GM13977 (cell line): ENCODE data around the gene CADPS.

Experiments used
- DNase-seq: peaks from one replicate; pipeline ENCODE4 v3.0.0; 2012; ENCODE audit warnings: low spot score
- CTCF ChIP-seq: IDR thresholded peaks from 2 replicates; pipeline ENCODE4 v1.5.1; 2012; ENCODE audit warnings: mild to moderate bottlenecking, control low read depth; ENCODE audit not compliant: insufficient read depth; ENCODE audit errors: extremely low read depth, missing control alignments
- in situ Hi-C: fragments of 300-500 bp; cut with MboI; formaldehyde crosslinking; loops from one replicate; pipeline ENCODE4 v1.12.0; 2022; ENCODE audit warnings: low sequenced_read_pairs, low pct_unique_long_range_greater_than_20kb, mixed read lengths, inconsistent platforms; ENCODE audit not compliant: unreplicated experiment

Gene CADPS

GRCh38 chr3:62531981-62532380, 343.2 kb downstream of the CADPS start:
- no peak for TF ChIP-seq CTCF
- DNase-seq = no peak
- in situ Hi-C loops = no loop called here

GRCh38 chr3:62531493-62531892, 343.7 kb downstream of the CADPS start:
- DNase-seq = no peak
- in situ Hi-C loops = no loop called here
- TF ChIP-seq CTCF = no peak

GRCh38 chr3:62529230-62529629, 346.0 kb downstream of the CADPS start:
- TF ChIP-seq CTCF = no peak
- in situ Hi-C loops = no loop called here
- no peak for DNase-seq

- DNase-seq = no peak
- in situ Hi-C loops = no loop called here
- no peak for TF ChIP-seq CTCF
Measured at GRCh38 chr3:62527474-62527873, 347.7 kb downstream of the CADPS start.

GRCh38 chr3:62525281-62525680, 349.9 kb downstream of the CADPS start:
- no peak for DNase-seq
- in situ Hi-C loops = no loop called here
- TF ChIP-seq CTCF = no peak

- TF ChIP-seq CTCF = no peak
- DNase-seq = no peak
- in situ Hi-C loops = no loop called here
Measured at GRCh38 chr3:62523672-62524071, 351.5 kb downstream of the CADPS start.
